Measurements from ENCODE around the gene PRXL2B.
"Not testable (repeated sequence)": the region's sequence is repeated elsewhere in the genome, so short reads cannot be mapped to it uniquely, and the experiment has no call there.

The PRXL2B gene

DNA sequence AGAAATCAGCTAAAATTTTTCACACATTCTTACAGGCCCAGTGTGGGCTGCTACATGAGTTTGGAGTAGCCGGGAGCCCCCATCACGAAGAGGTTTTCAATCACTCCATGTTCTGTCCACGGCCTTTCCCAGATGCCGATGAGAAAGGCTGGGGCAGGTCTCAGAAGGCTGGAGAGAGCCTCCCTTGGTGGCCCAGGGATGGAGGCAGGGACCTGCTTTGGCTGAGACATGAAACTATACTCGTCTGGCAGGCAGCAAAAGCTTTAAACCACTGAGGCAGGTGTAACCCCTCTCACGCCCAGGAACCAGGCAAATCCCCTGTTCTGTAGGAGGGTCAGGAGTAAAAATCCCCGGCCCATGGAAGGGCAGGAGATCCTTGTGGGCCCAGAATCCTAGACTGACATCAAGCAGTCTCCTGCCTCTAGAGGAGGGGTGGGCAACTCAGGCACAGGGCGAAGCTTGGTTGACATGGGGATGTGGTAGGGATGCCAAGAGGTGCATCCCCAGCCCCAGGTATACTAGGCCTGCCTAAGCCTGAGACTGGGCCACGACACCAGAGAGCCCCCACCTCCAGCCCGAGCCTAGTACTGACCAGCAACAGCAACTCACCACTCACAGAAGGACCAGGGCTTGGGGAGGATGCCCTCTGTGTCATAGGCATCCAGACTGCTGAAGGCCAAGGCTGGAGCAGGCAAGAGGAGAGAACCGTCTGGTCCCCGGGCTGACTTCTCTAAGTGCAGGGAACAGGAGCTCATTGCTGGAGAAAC lies 37.2 kb downstream of the PRXL2B start:
- no peak overlapping the region for H3K4me3 ChIP-seq (ENCODE audit: low read depth, low read length)
- DNase-seq (ENCODE audit: low read depth): no peak
- TF ChIP-seq, protein P1, sequence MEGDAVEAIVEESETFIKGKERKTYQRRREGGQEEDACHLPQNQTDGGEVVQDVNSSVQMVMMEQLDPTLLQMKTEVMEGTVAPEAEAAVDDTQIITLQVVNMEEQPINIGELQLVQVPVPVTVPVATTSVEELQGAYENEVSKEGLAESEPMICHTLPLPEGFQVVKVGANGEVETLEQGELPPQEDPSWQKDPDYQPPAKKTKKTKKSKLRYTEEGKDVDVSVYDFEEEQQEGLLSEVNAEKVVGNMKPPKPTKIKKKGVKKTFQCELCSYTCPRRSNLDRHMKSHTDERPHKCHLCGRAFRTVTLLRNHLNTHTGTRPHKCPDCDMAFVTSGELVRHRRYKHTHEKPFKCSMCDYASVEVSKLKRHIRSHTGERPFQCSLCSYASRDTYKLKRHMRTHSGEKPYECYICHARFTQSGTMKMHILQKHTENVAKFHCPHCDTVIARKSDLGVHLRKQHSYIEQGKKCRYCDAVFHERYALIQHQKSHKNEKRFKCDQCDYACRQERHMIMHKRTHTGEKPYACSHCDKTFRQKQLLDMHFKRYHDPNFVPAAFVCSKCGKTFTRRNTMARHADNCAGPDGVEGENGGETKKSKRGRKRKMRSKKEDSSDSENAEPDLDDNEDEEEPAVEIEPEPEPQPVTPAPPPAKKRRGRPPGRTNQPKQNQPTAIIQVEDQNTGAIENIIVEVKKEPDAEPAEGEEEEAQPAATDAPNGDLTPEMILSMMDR (IDR thresholded peaks at IDR 0.05; ENCODE audit: low read depth, low read length, missing control alignments): no peak

DNA sequence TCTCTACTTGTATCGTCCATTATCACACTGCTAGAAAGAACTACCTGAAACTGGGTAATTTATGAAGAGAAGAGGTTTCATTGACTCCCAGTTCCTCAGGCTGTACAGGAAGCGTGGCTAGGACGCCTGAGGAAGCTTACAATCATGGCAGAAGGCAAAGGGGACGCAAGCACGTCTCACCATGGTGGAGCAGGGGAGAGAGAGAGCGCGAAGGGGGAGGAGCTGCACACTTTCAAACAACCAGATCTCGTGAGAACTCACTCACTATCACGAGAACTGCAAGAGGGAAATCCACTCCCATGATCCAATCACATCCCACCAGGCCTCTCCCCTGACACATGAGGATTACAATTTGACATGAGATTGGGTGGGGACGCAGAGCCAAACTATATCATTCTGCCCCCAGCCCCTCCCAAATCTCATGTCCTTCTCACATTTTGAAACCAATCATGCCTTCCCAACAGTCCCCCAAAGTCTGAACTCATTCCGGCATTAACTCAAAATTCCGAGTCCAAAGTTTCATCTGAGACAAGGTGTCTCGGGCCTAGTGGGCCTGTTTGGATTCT lies 38.2 kb downstream of the PRXL2B start:
- TF ChIP-seq, protein P1 (IDR thresholded peaks at IDR 0.05; ENCODE audit: low read depth, low read length, missing control alignments): no peak
- no peak overlapping the region for H3K4me3 ChIP-seq (ENCODE audit: low read depth, low read length)
- DNase-seq (ENCODE audit: low read depth): no peak

DNA sequence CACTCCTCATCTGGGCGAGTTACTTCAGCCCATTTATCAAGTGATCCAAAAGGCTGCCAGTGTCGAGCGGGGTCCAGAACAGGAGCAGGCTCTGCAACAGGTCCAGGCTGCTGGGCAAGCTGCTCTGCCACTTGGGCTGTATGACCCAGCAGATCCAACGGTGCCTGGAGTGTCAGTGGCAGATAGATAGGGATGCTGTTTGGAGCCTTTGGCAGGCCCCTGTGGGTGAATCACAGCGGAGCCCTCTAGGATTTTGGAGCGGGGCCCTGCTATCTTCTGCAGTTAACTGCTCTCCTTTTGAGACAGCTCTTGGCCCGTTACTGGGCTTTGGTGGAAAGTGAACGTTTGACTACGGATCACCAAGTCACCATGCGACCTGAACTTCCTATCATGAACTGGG lies 38.7 kb downstream of the PRXL2B start:
- TF ChIP-seq, protein P1 (IDR thresholded peaks at IDR 0.05; ENCODE audit: low read depth, low read length, missing control alignments): no peak
- DNase-seq (ENCODE audit: low read depth): no peak
- H3K4me3 ChIP-seq (ENCODE audit: low read depth, low read length): no peak overlapping the region

DNA sequence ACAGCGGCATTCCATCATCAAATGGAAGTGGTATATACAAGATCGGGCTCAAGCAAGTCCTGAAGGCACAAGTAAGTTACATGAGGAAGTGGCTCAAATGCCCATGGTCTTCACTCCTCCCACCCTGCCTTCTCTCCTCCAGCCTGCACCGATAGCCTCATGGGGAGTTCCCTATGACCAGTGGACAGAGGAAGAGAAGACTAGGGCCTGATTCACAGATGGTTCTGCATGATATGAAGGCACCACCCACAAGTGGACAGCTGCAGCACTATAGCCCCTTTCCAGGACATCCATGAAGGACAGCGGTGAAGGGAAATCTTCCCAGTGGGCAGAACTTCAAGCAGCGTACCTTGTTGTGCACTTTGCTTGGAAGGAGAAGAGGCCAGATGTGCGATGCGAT lies 39.2 kb downstream of the PRXL2B start:
- not testable (repeated sequence) for DNase-seq (ENCODE audit: low read depth); H3K4me3 ChIP-seq (ENCODE audit: low read depth, low read length)

DNA sequence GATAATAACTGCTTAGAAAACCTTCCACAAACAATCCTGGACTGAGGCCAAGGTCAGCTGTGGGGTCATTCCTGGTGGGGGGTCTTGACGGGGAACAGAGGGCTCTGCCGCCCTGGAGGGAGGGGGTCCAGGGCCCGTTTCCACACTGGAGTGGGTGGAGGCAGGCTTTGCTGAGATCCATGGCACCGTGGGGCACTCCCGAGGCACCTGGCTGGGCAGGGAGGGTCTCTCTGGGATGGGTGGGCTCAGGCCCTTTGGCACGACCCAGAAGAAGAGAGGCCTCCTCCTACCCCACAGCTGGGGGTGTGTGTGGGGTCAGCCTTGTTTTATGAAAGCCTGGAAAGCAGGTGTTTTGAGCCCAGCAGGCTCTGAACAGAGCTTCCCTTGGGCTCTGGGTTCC lies 41.2 kb downstream of the PRXL2B start:
- TF ChIP-seq, protein P1 (IDR thresholded peaks at IDR 0.05; ENCODE audit: low read depth, low read length, missing control alignments): no peak
- no peak for DNase-seq (ENCODE audit: low read depth)
- H3K4me3 ChIP-seq (ENCODE audit: low read depth, low read length): no peak overlapping the region

DNA sequence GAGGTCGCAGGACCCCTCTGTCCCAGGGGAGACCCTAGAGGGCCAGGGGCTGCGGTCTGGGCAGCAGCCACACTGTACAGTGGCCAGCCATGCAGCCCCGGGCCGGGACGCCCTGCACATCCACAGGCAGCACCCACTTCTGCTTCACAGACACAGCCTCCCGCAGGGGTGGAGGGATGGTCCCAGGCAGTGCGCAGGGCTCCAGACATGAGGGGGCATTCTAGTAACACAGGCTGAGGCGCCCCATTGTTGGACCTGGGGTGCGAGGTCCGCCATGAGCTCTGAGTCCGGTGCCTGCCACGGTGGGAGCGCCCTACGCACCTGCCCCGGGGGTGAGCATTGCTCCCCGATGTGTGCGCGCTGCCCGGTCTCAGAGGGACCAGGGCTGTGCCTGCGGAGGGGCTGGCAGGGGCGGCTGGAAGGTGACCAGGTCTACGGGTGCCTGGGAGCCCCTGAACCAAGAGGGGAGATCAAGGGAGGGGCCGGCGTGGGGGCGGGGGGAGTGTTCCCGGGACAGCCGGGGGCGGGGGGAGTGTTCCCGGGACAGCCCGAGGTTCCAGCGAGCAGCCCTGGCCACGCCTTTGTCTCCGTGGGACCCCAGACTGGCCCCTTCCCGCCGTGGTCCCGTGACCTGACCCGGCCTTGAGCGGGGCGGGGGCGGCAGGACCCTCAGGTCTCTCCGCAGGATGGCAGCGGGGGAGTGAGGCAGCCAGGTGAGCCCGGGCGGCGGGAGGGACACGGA lies 41.8 kb downstream of the PRXL2B start:
- TF ChIP-seq, protein P1 (IDR thresholded peaks at IDR 0.05; ENCODE audit: low read depth, low read length, missing control alignments): no peak
- H3K4me3 ChIP-seq (ENCODE audit: low read depth, low read length): no peak overlapping the region
- DNase-seq (ENCODE audit: low read depth): no peak

DNA sequence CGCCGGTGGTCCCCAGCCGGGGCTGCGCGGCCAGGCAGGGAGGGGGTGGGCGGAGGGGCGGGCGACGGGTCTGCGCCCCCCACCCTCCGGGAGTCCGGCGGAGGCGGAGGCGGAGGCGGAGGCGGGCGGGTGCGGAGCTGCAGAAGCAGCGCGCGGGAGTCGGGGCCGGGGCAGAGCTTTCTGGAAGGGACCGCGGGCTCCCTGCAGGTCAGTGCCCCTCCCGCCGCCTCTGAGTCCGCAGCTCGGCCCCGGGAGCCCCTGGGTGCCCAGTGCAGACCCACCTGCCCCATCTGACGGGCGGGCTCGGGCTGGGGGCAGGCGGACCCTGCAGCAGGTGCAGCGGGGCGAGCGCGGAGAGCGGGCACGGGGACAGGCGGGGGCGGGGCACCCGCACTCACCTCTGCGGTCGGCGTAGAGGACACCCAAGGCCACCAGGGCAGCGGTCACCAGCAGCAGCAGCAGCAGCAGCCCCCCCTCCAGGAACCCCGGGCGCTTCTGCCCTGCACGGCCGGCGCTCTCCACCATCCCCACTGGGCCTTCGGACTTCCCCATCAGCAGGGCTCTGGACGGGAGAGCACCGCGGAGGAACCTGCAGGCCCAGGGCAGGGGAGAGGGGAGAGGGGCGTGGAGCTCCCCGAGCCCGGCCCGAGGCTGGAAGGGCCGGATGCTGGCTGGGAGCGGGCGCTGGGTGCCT lies 42.5 kb downstream of the PRXL2B start:
- H3K4me3 ChIP-seq (ENCODE audit: low read depth, low read length): no peak overlapping the region
- DNase-seq (ENCODE audit: low read depth): no peak
- TF ChIP-seq, protein P1 (IDR thresholded peaks at IDR 0.05; ENCODE audit: low read depth, low read length, missing control alignments): no peak
